Epithelial cell of proximal tubule (primary cell): Measurements from ENCODE around the gene ZNF503. TPM values are rescaled to one million over a fixed set of nuclear protein-coding genes. Genes with fewer than 3 reads are reported as not detected.

Source experiments
- DNase-seq: peaks from one replicate; pipeline ENCODE4 v3.0.0-alpha.2; 2011; ENCODE audit warnings: low read depth
- H3K4me3 ChIP-seq: 2 replicates; pipeline ENCODE4 v1.5.1; 2011; ENCODE audit warnings: low read depth, mild to moderate bottlenecking, low read length
- total RNA-seq: library from RNA; depleted of rRNA; stranded (reverse); fragments of >200 nt; gene quantifications from 2 replicates; pipeline ENCODE4 v1.2.3, GENCODE V29; 2015
- TF ChIP-seq, protein P1 (sequence below): conservative IDR thresholded peaks from 2 replicates; pipeline ENCODE4 v1.5.1; 2012; ENCODE audit warnings: low read depth, mild to moderate bottlenecking, low read length

ZNF503 gene
- total RNA-seq, 1 donor from 2014 or later = 9.6 TPM

DNA sequence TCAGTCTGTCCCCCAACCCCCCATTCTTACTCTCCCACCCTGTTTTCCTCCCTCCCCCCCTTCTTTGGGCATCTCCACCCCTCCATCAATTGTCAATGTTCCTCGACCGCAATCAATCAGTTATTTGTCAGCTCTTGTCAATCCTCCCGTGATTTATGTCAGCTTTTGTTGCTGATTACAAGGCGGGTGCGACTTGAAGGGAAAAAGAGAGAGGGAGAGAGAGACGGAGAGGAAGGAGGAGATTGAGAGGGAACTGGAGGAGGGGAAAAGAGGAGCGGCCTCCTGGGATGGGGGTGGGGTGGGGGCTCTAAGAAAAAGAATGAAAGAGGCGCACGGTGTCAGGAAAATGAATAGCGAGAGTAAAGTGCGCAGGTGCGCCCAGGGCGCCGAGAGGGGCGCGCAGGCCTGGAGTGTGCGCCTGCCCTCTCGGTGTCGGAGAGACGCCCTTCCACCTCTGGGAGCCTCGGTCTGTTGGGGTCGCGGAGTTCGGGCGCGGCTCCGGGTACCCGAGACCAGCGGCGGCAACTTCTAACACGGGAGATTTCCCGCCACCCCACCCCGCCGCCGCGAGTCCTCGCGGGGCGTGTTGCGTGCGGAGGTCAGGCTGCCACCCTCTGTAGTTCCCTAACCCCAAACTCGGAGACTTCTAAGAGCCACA is 1.1 kb upstream of the ZNF503 start:
- peak; percentile 80 for DNase-seq
- TF ChIP-seq, protein P1, sequence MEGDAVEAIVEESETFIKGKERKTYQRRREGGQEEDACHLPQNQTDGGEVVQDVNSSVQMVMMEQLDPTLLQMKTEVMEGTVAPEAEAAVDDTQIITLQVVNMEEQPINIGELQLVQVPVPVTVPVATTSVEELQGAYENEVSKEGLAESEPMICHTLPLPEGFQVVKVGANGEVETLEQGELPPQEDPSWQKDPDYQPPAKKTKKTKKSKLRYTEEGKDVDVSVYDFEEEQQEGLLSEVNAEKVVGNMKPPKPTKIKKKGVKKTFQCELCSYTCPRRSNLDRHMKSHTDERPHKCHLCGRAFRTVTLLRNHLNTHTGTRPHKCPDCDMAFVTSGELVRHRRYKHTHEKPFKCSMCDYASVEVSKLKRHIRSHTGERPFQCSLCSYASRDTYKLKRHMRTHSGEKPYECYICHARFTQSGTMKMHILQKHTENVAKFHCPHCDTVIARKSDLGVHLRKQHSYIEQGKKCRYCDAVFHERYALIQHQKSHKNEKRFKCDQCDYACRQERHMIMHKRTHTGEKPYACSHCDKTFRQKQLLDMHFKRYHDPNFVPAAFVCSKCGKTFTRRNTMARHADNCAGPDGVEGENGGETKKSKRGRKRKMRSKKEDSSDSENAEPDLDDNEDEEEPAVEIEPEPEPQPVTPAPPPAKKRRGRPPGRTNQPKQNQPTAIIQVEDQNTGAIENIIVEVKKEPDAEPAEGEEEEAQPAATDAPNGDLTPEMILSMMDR = no peak
- H3K4me3 ChIP-seq = peak overlapping the region; percentile 99

DNA sequence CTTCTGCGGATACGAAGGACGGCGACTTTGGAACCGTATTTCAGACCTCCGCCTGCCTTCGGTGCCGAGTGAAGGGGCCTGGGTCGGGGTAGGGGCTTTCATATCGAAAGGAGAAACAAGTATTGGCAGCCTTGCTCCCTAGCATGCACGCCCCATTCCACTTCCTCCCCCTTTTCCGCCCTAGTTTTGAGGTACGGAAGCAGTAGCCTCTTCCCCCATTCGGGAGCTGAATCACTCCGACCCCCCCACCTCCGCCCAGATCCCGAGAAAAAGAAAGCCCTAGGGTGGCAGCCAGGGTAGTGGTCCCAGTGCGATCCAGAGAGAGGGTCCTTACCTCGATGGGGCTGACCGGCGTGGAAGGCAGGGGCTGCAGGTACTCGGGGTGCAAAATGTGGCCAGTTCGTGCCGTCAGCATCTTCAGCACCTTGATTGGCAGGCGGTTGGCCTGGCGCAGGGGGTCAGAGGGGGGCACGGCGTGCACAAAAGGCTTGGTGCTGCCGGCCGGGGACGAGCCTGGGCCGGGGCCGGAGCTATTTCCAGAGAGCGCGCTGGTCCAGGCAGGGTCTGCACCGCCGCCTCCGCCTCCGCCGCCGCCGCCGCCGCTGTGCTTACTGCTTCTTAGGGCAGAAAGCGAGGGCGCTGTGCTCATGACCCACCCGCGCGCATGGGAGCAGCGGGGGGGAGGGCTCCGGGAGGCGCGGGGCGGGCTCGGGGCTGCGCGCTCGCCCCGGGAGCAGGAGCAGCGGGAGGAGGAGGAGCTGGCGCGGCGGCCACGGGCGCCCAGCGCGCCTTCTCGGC is 594 bp downstream of the ZNF503 start:
- TF ChIP-seq, protein P1 = no peak
- no peak for DNase-seq
- peak overlapping the region; percentile 99 for H3K4me3 ChIP-seq

DNA sequence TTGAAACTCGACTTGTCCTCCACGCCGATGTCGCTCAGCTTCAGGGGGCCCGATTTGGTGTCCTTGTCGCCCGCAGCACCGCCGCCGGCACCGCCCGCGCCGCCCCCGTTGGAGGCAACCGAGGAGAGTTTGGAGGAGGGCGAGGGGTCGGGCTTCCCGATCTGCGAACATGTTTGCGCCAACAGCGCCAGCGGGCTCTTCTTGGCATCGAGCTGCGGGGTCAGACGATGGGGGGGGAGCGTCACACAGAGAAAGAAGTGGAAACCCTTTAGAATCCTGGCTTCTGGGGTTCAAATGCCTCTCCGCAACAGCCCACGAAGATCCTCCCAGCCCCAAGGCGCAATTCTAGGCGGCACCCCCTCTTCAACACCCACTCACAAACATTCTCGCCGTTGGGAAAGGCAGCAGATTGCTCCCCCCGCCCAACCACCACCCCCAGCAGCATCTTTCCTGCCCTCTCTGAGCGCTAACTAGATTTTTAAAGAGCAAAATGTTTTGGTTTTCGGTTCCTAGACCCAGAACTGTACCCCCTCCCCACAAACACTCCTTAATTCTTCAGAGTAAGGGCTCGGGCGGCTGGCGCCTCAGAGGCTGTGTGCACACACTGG is 1.3 kb downstream of the ZNF503 start:
- H3K4me3 ChIP-seq = peak overlapping the region; percentile 99
- TF ChIP-seq, protein P1 = peak; percentile 3
- no peak for DNase-seq

DNA sequence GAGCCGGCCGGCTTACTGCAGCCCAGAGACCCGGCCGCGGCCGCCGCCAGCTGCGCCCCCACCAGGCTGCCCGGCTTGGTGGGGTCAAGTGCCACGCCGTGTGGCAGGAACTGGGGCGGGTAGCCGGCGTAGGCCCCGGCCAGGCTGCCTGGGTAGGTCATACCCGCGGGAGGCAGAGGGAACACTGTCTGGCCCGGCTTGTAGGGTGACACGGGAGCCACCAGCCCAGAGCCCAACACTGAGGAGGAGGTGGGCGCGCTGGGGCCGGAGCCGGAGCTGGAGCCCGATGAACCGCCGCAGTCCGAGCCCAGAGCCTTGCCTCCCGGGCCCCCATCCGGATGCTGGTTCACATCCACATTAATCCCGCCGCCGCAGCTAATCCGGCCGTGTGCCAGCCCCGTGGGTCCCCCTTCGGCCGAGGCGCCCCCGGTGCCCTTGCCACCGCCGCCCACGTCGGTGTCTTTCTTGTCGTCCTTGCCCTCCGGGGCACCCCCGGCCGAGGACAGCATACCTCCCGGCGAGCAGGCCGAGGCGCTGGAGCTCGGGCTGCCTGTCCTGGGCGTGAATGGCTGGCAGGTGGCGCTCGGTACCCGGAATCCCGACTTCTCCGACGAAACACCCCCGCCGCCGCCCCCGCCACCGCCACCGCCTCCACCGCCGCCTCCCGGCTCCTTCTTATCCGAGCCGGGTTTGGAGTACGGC is 2.0 kb downstream of the ZNF503 start:
- DNase-seq = no peak
- TF ChIP-seq, protein P1 = peak; percentile 47
- H3K4me3 ChIP-seq = peak overlapping the region; percentile 99

DNA sequence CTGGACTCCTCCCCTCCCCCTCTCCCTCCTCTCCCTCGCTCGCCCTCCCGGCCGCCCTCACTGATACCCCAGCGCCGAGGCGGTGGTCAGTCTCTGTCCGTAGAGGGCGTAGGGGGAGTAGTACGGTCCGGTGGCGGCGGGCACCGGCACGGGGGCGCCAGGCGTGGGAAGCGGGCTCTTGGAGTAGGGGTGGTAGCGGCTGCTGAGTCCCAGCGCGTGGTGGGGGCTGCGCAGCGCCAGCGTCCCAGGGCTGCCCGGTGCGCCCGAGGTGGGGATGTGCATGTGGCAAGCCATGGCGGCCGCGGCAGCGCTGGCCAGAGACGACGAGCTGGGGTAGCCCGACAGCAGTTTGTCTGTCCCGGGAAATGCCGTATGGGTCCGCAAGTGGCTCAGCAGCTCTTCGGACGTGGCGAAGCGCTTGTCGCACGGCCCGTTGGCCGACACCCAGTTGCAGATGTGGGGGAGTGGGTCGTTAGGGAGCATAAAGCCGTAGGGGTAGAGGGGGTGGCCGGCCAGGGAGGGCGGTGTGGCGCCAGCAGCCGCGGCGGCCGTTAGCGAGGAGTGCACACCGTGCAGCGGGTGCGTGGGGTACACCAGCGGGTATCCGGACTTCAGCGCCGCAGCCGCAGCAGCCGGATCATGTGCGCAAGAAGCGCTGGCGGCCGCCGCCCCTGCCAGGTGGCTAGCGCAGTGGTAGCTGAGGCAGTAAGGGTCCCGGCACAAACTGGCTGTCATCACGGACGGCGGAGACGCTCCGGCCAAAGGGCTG is 2.7 kb downstream of the ZNF503 start:
- peak overlapping the region; percentile 99 for H3K4me3 ChIP-seq
- TF ChIP-seq, protein P1 = no peak
- DNase-seq = no peak

DNA sequence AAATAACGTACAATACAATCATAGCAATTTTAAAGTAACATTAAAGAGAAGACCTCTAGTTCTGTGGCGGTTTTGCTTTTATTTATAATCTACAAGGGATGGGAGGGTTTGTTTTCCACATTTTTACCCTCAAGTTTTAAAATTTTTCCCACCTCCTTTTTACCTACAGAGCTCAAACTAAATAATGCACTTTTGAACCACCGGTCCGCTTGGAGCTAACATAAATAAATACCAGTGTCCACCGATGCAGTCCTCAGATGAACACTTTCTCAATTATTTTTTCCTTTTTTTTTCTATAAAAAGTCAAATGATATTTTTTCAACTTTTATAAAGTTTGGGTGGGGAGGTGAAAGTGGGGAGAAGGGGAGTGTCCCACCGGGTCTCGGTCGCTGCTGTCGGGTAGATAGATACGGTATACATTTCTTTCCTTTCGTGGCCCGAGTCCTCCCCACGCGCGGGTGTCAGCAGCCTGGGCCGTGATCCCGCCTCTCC is 3.3 kb downstream of the ZNF503 start:
- peak overlapping the region; percentile 99 for H3K4me3 ChIP-seq
- no peak for DNase-seq
- TF ChIP-seq, protein P1 = no peak
